Right renal pelvis (tissue), 4 donors: Measurements from ENCODE around the gene PTGER4. TPM values are rescaled to one million over a fixed set of nuclear protein-coding genes. Genes with fewer than 3 reads are reported as not detected.
"Not testable (repeated sequence)": the region's sequence is repeated elsewhere in the genome, so short reads cannot be mapped to it uniquely, and the experiment has no call there.

Experiments used
- DNase-seq, 4 donors: peaks; one replicate each; pipeline ENCODE4 v3.0.0-alpha.2; 2013; ENCODE audit warnings: low read depth in 4 of 4, low spot score in 3 of 4, missing footprints in 1 of 4
- polyA plus RNA-seq, 4 donors: library from polyadenylated mRNA; unstranded; fragments of 120-200 nt; gene quantifications; one replicate each; pipeline ENCODE4 v1.2.1, GENCODE V29; 2013; ENCODE audit not compliant: insufficient read length in 4 of 4

PTGER4 gene
- polyA plus RNA-seq, 4 donors, result 10.5 to 16.5 (median 12.5) TPM

DNA sequence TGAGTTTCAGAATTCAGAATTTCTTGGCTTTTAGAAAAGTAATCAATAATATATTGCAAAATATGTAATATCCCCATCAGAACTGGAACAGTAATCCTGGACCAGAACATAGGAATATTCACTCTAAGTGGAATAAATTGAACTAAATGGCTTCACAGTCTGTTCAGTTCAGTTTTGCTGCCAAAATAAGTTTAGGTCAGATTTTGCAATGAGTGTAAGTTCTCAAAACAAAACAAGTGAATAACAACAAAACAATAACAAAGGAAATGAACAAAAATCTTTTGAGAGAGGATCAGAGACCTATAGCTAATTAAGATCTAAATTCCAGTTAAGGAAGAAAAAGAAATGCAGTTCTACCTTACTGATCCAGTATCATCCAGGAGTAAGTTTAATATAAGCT, 9.3 kb downstream of the PTGER4 start:
- DNase-seq, result no peak

GRCh38 chr5:40689438-40689837, 9.7 kb downstream of the PTGER4 start:
- DNase-seq, result no peak

GRCh38 chr5:40690267-40690666, 10.6 kb downstream of the PTGER4 start:
- no peak for DNase-seq

- no peak for DNase-seq
Measured at GRCh38 chr5:40691894-40692293, 12.2 kb downstream of the PTGER4 start.

GRCh38 chr5:40694433-40694832, 14.7 kb downstream of the PTGER4 start:
- no peak for DNase-seq

GRCh38 chr5:40700116-40700782, 20.5 kb downstream of the PTGER4 start:
- DNase-seq, result no peak

GRCh38 chr5:40702027-40702426, 22.3 kb downstream of the PTGER4 start:
- DNase-seq, result not testable (repeated sequence)

DNA sequence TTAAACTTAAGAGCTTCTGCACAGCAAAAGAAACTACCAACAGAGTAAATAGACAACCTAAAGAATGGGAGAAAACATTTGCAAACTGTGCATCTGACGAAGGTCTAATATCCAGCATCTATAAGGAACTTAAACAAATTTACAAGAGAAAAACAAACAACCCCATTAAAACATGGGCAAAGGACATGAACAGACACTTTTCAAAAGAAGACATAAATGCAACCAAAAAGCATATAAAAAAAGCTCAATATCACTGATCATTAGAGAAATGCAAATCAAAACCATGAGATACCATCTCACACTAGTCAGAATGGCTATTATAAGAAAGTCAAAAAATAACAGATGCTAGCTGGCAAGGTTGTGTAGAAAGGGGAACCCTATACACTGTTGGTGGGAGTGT, 25.8 kb downstream of the PTGER4 start:
- DNase-seq, result not testable (repeated sequence)

DNA sequence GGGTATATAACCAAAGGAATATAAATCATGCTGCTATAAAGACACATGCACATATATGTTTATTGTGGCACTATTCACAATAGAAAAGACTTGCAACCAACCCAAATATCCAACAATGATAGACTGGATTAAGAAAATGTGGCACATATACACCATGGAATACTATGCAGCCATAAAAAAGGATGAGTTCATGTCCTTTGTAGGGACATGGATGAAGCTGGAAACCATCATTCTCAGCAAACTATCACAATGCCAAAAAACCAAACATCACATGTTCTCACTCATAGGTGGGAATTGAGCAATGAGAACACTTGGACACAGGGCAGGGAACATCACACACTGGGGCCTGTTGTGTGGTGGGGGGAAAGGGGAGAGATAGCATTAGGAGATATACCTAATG, 30.9 kb downstream of the PTGER4 start:
- DNase-seq, result not testable (repeated sequence)

DNA sequence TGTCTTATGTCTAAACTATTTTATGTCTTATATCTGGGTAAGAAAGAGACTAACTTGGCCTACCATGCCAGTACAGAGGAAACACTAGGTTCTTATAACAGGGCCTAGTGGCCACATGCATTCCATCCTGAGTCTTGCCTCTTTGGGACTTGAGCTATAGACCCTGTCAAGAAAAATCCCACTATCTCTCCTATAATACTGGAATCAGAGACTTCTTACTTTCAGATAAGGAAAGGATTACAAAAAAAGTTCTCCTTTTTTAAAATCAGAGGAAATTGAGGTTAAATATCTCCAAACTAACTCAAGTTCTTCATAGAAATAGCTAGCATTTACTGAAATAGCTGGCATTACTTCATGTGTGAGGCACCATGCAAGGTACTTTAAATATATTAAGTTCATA, 34.3 kb downstream of the PTGER4 start:
- no peak for DNase-seq

GRCh38 chr5:40716000-40716399, 36.3 kb downstream of the PTGER4 start:
- no peak for DNase-seq

- no peak for DNase-seq
Measured at GRCh38 chr5:40716590-40716989, 36.9 kb downstream of the PTGER4 start.

- DNase-seq, result no peak
Measured at GRCh38 chr5:40717281-40717680, 37.6 kb downstream of the PTGER4 start.

- DNase-seq, result no peak
Measured at GRCh38 chr5:40720069-40720468, 40.4 kb downstream of the PTGER4 start.

- not testable (repeated sequence) for DNase-seq
Measured at GRCh38 chr5:40722497-40722911, 42.8 kb downstream of the PTGER4 start.

DNA sequence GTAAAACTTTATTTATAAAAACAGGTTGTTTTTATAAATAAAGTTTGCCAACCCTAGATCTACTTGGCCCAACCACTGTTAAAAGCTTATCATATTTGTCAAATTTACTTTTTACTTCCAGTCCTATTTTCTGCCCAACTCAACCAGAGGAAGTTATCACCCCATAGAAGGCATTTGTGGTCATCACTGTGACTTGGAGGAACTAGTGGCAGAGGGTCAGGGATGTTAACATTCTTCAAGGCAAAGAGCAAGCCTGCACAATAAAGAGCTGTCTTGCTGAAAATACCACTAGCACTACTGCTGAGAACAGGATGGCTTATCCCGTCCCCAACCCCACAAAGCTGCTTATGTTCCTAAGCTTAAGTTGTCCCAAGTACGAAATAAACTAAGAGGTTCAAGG, 53.7 kb downstream of the PTGER4 start:
- DNase-seq, result no peak

- DNase-seq, result no peak
Measured at GRCh38 chr5:40733879-40734563, 54.3 kb downstream of the PTGER4 start.

GRCh38 chr5:40734986-40735385, 55.3 kb downstream of the PTGER4 start:
- DNase-seq, result no peak

GRCh38 chr5:40735609-40736008, 55.9 kb downstream of the PTGER4 start:
- no peak for DNase-seq

DNA sequence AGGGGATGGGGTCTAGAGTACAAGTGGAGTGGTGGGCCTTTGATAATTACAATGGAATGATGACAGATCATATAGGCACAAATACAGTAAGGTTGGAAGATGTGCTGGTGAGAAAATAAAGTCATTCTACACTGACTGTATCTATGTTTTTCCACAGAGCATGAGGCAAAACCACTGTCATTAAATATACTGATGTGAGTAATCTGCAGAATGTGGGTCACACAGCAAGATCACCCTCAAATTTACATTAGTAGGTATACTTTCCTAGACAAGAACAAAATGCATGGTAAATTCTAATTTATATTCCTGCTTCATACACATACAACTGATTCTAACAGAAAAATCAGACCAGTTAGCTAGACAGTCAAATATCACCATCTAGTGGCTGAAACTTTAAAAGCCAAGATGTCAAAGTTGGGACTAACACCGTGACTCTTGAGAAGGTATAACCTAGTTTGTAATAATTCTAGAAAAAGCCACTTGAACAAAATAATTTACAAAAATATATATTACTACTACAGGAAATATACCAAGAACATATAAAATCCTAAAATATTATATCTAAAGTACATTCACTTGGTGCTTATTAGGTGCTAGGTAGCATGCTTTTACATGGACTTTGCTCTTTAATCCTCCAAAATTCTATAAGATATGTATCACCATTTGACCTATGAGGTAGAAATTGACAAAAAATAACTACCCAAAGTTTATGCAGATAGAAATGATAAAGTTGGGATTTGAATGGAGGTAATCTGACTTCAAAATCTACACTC, 56.6 kb downstream of the PTGER4 start:
- peak in 3 of 4 donors; percentile 29 to 47 (median 32) for DNase-seq

GRCh38 chr5:40738502-40738901, 58.8 kb downstream of the PTGER4 start:
- no peak for DNase-seq
